Activated naive CD8-positive, alpha-beta T cell treated with anti-CD3 and anti-CD28 coated beads for 36 hours (primary cell): ENCODE results near the gene FRYL. TPM values are rescaled to one million over a fixed set of nuclear protein-coding genes. Genes with fewer than 3 reads are reported as not detected.
A peak's percentile ranks its signal among the peaks of the same experiment; 100 is the strongest.

Experiments used
- DNase-seq: peaks from one replicate; pipeline ENCODE4 v3.0.0; 2021
- H3K27ac Mint-ChIP-seq: one replicate; pipeline ENCODE4 v1.8.0; 2022; ENCODE audit warnings: mild to moderate bottlenecking, moderate library complexity, mixed read lengths
- H3K27me3 Mint-ChIP-seq: one replicate; pipeline ENCODE4 v1.8.0; 2022; ENCODE audit warnings: mild to moderate bottlenecking, mixed read lengths
- H3K36me3 Mint-ChIP-seq: one replicate; pipeline ENCODE4 v1.8.0; 2021; ENCODE audit warnings: mild to moderate bottlenecking, mixed read lengths
- H3K4me1 Mint-ChIP-seq: one replicate; pipeline ENCODE4 v1.8.0; 2021; ENCODE audit warnings: mixed read lengths
- H3K4me3 Mint-ChIP-seq: one replicate; pipeline ENCODE4 v1.8.0; 2022; ENCODE audit warnings: mild to moderate bottlenecking, moderate library complexity, mixed read lengths
- H3K9me3 Mint-ChIP-seq: one replicate; pipeline ENCODE4 v1.8.0; 2022; ENCODE audit warnings: mixed read lengths
- total RNA-seq, 2 experiments: library from RNA; stranded (reverse); gene quantifications; one replicate each; pipeline ENCODE4 v1.2.3, GENCODE V29; 2021

The FRYL gene
- total RNA-seq, 2 experiments from 2014 or later = 54.0 to 63.8 TPM

DNA sequence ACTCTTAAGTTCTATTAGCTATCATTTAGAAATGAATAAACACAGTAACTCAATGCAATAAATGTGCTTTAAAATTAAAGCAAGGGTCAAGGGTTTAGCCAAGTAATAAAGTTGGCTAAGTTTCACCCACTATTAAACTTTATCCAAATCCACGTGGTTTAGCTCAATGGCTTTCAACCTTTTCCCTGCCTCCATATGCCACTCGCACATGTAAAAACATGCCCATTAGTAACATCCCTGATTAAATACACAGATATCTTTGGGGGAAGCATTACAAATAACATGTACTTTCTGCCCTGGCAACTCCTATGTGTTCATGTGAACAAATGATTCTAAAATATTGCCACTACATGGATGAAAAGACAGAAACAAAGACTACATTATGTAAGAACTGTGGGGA, 159.2 kb downstream of the FRYL start:
- no peaks in the 10 kb centered on the region for H3K27me3 Mint-ChIP-seq
- no peak overlapping the region for H3K27ac Mint-ChIP-seq
- no peak overlapping the region for H3K4me3 Mint-ChIP-seq
- peaks cover 28% of the 10 kb centered on the region for H3K36me3 Mint-ChIP-seq
- H3K4me1 Mint-ChIP-seq = no peaks in the 10 kb centered on the region
- H3K9me3 Mint-ChIP-seq = no peaks in the 10 kb centered on the region
- DNase-seq = no peak

DNA sequence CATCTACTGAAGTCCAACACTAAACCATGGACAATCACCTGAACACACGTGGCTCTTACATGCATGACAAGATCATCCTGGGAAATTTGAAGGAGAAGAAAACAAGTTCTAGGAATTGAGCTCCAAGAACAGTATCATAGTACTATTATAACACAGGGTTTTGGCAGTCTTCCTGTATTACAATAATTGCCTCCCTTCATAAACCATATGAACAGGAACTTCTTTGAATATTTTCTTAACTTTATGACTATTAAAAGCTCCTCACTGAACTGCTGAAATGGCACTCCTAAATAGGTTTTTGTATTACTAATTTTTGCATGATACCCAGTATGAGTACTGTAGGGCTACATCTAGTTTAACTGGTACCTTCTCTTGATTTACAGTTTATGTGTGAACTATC, 160.0 kb downstream of the FRYL start:
- no peaks in the 10 kb centered on the region for H3K4me1 Mint-ChIP-seq
- DNase-seq = no peak
- no peaks in the 10 kb centered on the region for H3K9me3 Mint-ChIP-seq
- H3K27ac Mint-ChIP-seq = no peak overlapping the region
- peaks cover 33% of the 10 kb centered on the region for H3K36me3 Mint-ChIP-seq
- H3K27me3 Mint-ChIP-seq = no peaks in the 10 kb centered on the region
- H3K4me3 Mint-ChIP-seq = no peak overlapping the region

DNA sequence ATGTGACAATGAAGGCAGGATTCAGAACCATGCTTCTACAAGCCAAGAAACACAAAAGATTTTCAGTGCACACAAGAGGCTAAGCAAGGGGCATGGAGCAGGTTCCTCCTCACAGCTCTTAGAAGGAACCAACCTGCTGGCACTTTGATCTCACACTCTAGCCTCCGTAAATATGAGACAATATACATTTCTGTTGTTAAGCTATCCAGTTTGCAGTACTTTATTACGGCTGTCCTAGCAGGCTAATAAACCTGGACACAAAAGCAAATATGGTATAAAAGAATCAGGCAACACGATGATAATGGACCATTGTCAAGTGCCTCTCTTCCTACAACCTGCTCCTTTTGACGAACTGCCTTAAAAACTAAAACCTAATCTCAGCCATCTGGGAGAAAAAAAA, 175.6 kb downstream of the FRYL start:
- H3K9me3 Mint-ChIP-seq = no peaks in the 10 kb centered on the region
- peaks cover 3% of the 10 kb centered on the region for H3K36me3 Mint-ChIP-seq
- no peaks in the 10 kb centered on the region for H3K4me1 Mint-ChIP-seq
- no peak overlapping the region for H3K27ac Mint-ChIP-seq
- no peak for DNase-seq
- no peaks in the 10 kb centered on the region for H3K27me3 Mint-ChIP-seq
- no peak overlapping the region for H3K4me3 Mint-ChIP-seq

DNA sequence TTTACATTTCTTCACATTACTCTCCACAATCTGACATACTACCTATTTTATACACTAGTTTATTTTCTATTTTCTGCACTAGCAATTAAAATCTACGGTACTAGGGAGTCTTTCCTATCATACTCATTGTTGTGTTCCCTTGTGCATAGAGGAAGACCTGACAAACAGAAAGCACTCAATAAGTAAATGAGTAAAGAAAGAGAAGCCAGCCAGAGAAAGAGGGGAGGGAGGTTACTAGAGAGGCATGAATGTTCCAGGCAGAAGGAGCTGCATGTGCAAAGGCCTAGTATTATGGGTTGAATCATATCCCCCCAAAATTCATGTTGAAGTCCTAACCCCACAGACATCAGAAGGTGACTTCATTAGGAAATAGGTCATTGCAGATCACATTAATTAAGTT, 176.0 kb downstream of the FRYL start:
- no peak for DNase-seq
- H3K36me3 Mint-ChIP-seq = peaks cover 3% of the 10 kb centered on the region
- H3K27ac Mint-ChIP-seq = no peak overlapping the region
- no peaks in the 10 kb centered on the region for H3K27me3 Mint-ChIP-seq
- no peak overlapping the region for H3K4me3 Mint-ChIP-seq
- H3K4me1 Mint-ChIP-seq = no peaks in the 10 kb centered on the region
- no peaks in the 10 kb centered on the region for H3K9me3 Mint-ChIP-seq

DNA sequence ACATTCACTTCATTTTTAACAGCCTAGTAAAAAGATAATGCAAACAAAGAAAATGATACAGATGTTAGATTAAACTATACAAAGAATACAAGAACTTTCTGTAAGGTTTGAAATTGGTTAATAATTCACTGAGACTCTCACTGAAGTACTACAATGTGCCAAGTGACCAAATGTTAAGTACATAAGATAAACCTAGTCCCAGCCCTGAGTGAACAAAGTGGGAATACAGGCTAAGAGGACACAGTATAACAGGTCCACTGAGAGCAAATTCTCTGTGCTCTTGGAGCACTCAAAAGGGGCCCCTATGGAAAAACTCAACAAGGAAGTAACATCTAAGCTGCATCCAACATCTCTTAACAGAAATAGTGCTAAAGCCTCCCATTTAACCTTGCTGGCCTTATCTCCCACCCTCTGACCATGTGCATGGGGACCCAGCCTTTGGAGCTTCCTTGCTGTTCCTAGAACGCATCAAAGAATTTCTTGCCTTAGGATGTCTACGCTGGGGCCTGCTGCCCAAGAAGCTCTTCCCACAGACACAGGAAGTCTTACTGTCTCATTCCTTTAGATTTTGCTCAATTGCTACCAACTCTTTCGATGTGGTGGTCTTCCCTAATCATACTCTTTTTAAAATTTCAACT, 176.6 kb downstream of the FRYL start:
- Mint-ChIP-seq H3K9me3 (no peaks in the 10 kb centered on the region), H3K4me3 (no peak overlapping the region), H3K27ac (no peak overlapping the region), H3K36me3 (peaks cover 3% of the 10 kb centered on the region), H3K27me3 (no peaks in the 10 kb centered on the region), H3K4me1 (no peaks in the 10 kb centered on the region)
- DNase-seq = no peak

DNA sequence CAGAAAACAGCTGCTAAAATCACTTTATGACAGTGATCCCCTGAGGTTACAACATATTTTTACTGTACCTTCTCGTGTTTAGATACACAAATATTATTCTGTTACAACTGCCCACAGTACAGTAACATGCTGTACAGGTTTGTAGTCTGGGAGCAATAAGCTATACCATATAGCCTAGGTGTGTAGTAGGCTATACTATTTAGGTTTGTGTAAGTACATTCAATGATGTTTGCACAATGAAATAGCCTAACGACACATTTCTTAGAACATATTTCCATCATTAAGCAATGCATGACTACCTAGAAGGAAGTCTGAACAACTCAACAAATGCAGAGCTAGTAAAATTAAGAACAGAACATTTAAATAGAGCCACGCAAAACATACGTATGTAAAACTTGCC, 177.3 kb downstream of the FRYL start:
- no peaks in the 10 kb centered on the region for H3K9me3 Mint-ChIP-seq
- H3K27ac Mint-ChIP-seq = no peak overlapping the region
- DNase-seq = no peak
- H3K27me3 Mint-ChIP-seq = no peaks in the 10 kb centered on the region
- no peak overlapping the region for H3K4me3 Mint-ChIP-seq
- H3K4me1 Mint-ChIP-seq = no peaks in the 10 kb centered on the region
- H3K36me3 Mint-ChIP-seq = peaks cover 3% of the 10 kb centered on the region

DNA sequence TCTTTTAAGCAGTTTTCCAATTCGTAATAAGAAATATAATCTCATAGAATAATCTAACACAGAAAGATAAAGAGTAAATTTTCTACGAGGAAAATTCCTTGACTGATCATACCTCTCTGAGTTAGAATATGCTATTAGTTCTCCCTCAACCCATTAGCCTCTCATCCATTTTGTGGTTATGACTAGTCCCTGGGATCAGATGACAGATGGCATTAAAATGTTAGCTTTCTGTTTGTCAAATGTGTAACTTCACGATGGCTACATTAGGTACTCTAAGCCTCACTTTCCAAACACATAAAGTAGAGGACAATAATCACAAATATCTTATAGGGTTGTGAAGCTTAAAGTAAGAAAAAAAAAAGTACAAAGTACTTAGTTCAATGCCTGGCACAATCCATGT, 177.9 kb downstream of the FRYL start:
- H3K4me3 Mint-ChIP-seq = no peak overlapping the region
- DNase-seq = no peak
- no peaks in the 10 kb centered on the region for H3K4me1 Mint-ChIP-seq
- no peak overlapping the region for H3K27ac Mint-ChIP-seq
- H3K27me3 Mint-ChIP-seq = no peaks in the 10 kb centered on the region
- H3K9me3 Mint-ChIP-seq = no peaks in the 10 kb centered on the region
- peaks cover 3% of the 10 kb centered on the region for H3K36me3 Mint-ChIP-seq

DNA sequence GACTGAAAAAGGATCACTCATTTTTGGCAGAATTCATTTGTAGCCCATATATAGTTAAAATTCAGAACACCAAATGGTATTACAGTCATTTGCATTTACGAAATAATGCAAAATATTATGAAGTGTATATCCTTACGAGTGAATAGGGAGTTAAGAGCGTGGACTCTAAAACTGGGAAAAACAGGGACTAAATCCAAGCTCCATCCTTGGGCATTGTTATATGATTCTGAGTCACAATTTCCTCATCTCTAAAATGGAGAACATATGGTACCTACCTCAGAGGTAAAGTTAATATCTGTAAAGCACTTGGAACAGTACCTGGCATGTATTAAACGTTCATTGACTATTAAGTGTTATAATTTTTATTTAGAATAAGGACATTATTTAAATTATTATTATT, 183.7 kb downstream of the FRYL start:
- Mint-ChIP-seq H3K36me3 (peaks cover 2% of the 10 kb centered on the region), H3K27ac (no peak overlapping the region), H3K4me3 (no peak overlapping the region), H3K9me3 (no peaks in the 10 kb centered on the region), H3K4me1 (no peaks in the 10 kb centered on the region), H3K27me3 (no peaks in the 10 kb centered on the region)
- no peak for DNase-seq

DNA sequence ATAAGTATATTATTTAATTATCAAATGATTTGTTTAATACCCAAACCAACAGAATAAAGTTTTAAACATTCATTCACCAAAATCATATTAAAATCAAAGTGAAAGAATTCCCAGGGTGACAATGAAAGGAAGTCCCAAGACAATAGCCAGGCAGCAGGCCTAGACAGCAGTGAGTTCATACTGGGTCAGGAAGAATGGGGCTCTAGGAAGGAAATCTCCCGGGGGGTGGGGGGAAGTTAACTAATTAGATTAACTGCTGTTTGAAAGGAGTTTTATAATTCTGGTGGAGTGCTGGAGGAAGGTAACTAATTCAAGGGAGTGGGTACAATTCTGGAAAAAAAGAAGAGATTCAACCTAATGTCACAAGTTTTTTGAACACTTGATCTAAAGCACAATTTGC, 185.9 kb downstream of the FRYL start:
- Mint-ChIP-seq H3K27ac (no peak overlapping the region), H3K9me3 (no peaks in the 10 kb centered on the region), H3K4me1 (peaks cover 3% of the 10 kb centered on the region), H3K27me3 (no peaks in the 10 kb centered on the region), H3K4me3 (no peak overlapping the region), H3K36me3 (peaks cover 7% of the 10 kb centered on the region)
- DNase-seq = no peak

DNA sequence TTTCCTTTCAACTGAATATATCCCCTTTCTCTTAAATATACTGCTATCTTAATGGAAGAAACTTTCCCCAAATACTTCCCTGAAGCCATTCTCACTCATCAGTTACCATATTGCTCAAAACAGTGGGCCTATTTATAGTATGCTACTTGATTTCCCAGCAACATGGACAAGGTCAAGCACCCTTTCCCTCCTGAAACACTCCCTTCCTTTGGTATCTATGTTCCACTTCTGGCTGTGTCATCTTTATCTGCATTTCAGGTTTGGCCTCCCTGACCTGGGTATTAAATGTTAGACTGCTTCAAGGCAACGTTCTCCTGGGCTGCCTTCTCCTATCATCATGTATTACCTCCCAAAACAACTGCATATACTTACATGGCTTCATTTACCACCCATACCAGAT, 188.7 kb downstream of the FRYL start:
- DNase-seq = no peak
- Mint-ChIP-seq H3K4me1 (peaks cover 11% of the 10 kb centered on the region), H3K27ac (no peak overlapping the region), H3K36me3 (peaks cover 12% of the 10 kb centered on the region), H3K4me3 (no peak overlapping the region), H3K9me3 (no peaks in the 10 kb centered on the region), H3K27me3 (no peaks in the 10 kb centered on the region)

DNA sequence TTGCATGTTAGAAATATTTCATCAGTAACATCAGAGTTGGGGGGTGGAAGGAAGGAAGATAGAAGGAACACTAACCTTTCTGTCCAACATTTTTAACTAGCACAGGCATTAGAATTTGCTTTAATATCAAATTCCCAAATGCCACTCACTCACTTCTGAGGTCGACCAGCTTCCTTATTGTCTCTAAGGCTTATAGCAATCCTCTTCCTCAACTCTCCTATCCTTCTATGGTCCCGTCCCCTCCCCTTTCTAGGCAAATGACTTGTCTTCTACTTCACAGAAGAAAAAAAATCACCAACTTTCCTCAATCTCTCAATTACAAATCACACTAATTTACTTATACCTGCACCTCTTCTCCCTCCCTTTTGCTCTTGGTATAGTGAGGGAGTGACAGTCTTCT, 189.2 kb downstream of the FRYL start:
- no peak for DNase-seq
- H3K4me3 Mint-ChIP-seq = no peak overlapping the region
- H3K27me3 Mint-ChIP-seq = no peaks in the 10 kb centered on the region
- H3K36me3 Mint-ChIP-seq = peaks cover 16% of the 10 kb centered on the region
- no peaks in the 10 kb centered on the region for H3K9me3 Mint-ChIP-seq
- H3K4me1 Mint-ChIP-seq = peaks cover 11% of the 10 kb centered on the region
- peak overlapping the region; percentile 21 for H3K27ac Mint-ChIP-seq

DNA sequence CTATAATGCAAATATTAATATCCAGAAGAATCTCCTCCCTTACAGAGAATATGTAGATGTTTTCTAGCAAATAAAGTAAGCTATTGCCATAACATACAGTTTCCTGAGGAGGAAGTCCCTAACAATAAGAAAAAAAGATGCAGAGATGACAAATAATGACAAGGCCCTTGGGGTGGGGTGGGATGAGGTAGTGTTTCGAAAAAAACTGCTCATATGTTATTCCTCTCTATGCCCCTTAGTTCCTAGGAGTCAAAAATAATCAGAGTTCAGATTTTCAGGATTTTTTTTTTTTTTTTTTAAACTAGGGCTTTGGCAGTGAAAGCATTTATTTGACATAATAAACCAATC, 191.0 kb downstream of the FRYL start:
- no peak overlapping the region for H3K27ac Mint-ChIP-seq
- H3K4me3 Mint-ChIP-seq = no peak overlapping the region
- H3K9me3 Mint-ChIP-seq = no peaks in the 10 kb centered on the region
- no peak for DNase-seq
- peaks cover 11% of the 10 kb centered on the region for H3K4me1 Mint-ChIP-seq
- H3K36me3 Mint-ChIP-seq = peaks cover 15% of the 10 kb centered on the region
- H3K27me3 Mint-ChIP-seq = no peaks in the 10 kb centered on the region

DNA sequence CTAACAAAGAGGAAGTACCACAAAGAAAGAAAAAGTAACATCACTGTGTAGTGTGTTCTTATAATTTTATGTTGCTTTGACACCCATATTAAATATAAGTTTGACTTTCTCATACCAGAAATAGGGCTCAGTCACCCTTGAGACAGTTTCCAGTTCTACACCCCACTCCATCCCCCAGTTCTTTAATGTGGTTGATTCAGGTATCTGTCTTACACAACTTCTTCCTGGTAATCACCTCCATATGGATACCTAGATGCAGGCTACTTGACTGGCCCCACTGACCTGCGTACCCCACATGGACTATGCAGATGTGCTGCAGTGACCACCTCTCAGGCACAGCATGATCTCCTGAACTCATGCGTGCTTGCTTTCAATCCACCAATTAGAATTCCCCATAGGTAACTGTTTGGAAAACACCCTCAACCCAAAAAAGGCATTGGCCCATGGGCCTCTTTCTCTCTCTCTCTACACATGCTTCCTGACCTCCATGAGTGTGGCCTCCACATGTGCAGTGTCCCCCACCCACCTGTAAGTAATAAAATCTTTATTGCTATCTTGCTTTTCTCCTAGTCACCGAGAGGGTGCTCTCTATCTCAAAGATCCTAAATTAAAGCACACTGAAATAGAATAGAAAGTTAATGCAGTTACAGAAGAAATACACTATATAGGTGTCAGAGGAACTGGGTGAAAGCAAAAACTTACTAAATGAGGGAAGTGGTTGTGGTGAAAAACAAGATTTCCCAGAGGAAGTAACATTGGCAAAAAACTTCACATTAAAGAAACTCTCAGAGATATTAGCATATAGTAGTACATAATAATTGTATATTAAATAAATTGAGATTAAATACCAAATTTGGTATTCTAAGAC, 191.6 kb downstream of the FRYL start:
- Mint-ChIP-seq H3K27ac (peak overlapping the region; percentile 73), H3K9me3 (no peaks in the 10 kb centered on the region), H3K36me3 (peaks cover 15% of the 10 kb centered on the region), H3K4me1 (peaks cover 11% of the 10 kb centered on the region), H3K4me3 (no peak overlapping the region), H3K27me3 (no peaks in the 10 kb centered on the region)
- DNase-seq = no peak

DNA sequence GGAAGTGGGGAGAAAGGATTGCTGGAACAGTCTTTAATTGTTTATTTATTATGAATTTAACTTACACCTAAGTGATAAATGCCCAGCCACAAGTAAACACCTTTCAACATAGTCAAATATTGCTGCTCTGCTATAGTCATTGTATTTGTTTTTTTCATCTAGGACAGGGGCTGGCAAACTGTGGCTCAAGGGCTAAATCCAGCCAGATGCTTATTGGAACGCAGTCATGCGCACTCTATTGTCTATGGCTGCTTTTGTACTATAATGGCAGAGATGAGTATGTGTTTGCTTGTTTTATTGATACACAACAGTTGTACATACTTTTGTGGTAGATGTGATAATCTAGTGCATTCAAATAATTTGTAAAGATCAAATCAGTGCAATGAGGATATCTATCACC, 194.7 kb downstream of the FRYL start:
- no peak overlapping the region for H3K27ac Mint-ChIP-seq
- peaks cover 13% of the 10 kb centered on the region for H3K36me3 Mint-ChIP-seq
- no peak overlapping the region for H3K4me3 Mint-ChIP-seq
- DNase-seq = no peak
- H3K4me1 Mint-ChIP-seq = peaks cover 11% of the 10 kb centered on the region
- H3K27me3 Mint-ChIP-seq = no peaks in the 10 kb centered on the region
- no peaks in the 10 kb centered on the region for H3K9me3 Mint-ChIP-seq

DNA sequence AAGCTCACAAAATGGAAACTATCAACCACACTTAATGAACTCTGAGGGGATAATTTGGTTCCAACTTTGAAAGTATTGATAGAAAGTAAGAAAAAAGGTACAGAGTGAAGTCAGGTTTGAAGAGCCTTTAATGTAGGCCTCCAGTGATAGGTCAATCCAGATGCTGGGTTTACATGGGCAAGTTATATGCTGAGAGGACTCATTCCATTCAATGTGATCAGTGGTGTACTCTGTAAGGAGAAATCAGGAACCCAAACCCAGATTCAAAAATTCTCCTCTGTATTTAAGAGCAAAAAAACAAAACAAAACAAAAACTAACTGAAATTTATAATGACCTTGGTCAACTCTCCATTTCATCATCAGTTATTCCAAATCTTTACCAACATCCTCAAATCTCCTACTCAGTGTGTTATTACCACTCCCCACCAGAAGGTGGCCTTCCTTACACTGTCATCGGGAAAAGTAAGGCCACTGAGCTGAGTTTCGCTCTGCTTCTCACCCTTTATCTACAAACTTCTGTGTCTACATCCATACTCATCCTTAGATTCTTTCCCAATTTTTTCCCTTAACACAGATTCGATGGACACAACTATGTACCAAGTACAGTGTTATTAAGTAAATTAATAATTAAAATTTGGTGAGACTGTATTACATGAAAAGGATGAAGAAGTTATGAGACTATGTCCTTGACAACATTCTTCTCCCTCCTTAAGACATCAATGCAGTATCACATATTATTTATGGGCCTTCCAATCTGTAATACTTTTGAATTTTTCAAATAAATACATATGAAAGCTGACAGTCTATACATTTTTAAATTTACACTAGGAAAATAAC, 201.7 kb downstream of the FRYL start:
- peak; percentile 30 for DNase-seq
- no peaks in the 10 kb centered on the region for H3K27me3 Mint-ChIP-seq
- H3K36me3 Mint-ChIP-seq = peaks cover 6% of the 10 kb centered on the region
- H3K9me3 Mint-ChIP-seq = no peaks in the 10 kb centered on the region
- no peaks in the 10 kb centered on the region for H3K4me1 Mint-ChIP-seq
- H3K4me3 Mint-ChIP-seq = no peak overlapping the region
- no peak overlapping the region for H3K27ac Mint-ChIP-seq
